HG03575 (cell line): Measurements from ENCODE around the gene NEK4.
A peak's percentile ranks its signal among the peaks of the same experiment; 100 is the strongest.

ENCODE experiments used
- ATAC-seq: cut with Tn5 transposase; IDR thresholded peaks from one replicate; pipeline ENCODE4 v1.9.1; 2021; ENCODE audit not compliant: unreplicated experiment, insufficient number of reproducible peaks, low FRiP score; ENCODE audit errors: extremely low read depth

NEK4 gene

GRCh38 chr3:52712291-52713212, 58.2 kb downstream of the NEK4 start:
- ATAC-seq, result no peak

GRCh38 chr3:52710512-52710911, 60.2 kb downstream of the NEK4 start:
- no peak for ATAC-seq

- no peak for ATAC-seq
Measured at GRCh38 chr3:52707585-52707984, 63.2 kb downstream of the NEK4 start.

GRCh38 chr3:52705688-52706686, 64.8 kb downstream of the NEK4 start, which contains the start of the genes GLT8D1 and SPCS1:
Gene GLT8D1 (minus strand): TSS chr3:52705791. CDS start chr3:52700460, 5,331 bp downstream.
Gene SPCS1 (plus strand): TSS chr3:52706106. CDS start chr3:52706247, 141 bp downstream.
- ATAC-seq, result peak; percentile 24

- no peak for ATAC-seq
Measured at GRCh38 chr3:52705438-52705687, 65.4 kb downstream of the NEK4 start.

- ATAC-seq, result no peak
Measured at GRCh38 chr3:52704611-52705437, 65.9 kb downstream of the NEK4 start.

GRCh38 chr3:52703341-52703740, 67.4 kb downstream of the NEK4 start:
- no peak for ATAC-seq

GRCh38 chr3:52697632-52697965, 73.1 kb downstream of the NEK4 start:
- ATAC-seq, result no peak

GRCh38 chr3:52696830-52697631, 73.7 kb downstream of the NEK4 start:
- no peak for ATAC-seq

GRCh38 chr3:52695798-52696671, 74.7 kb downstream of the NEK4 start:
- ATAC-seq, result no peak

- ATAC-seq, result no peak
Measured at GRCh38 chr3:52694528-52695189, 76.1 kb downstream of the NEK4 start.

GRCh38 chr3:52693071-52693470, 77.7 kb downstream of the NEK4 start:
- ATAC-seq, result no peak

- ATAC-seq, result no peak
Measured at GRCh38 chr3:52690560-52690959, 80.2 kb downstream of the NEK4 start.

- no peak for ATAC-seq
Measured at GRCh38 chr3:52689151-52689550, 81.6 kb downstream of the NEK4 start.

- ATAC-seq, result no peak
Measured at GRCh38 chr3:52688266-52688665, 82.5 kb downstream of the NEK4 start.

- no peak for ATAC-seq
Measured at GRCh38 chr3:52685709-52686691, 84.7 kb downstream of the NEK4 start, which contains the start of the genes GNL3 and PBRM1. Gene GNL3 (plus strand): TSS chr3:52686032. CDS start chr3:52686093, 61 bp downstream. Gene PBRM1 (minus strand): TSS chr3:52685913.
